ENCODE measurements around the gene SLC16A5.
"Not testable (repeated sequence)": the region's sequence is repeated elsewhere in the genome, so short reads cannot be mapped to it uniquely, and the experiment has no call there.

- TF ChIP-seq CTCF (IDR thresholded peaks at IDR 0.05; ENCODE audit: low read length); EZH2 (IDR thresholded peaks at IDR 0.05; ENCODE audit: borderline replicate concordance, low read length): not testable (repeated sequence)
Measured at GRCh38 chr17:75072909-75073308, 14.8 kb upstream of the SLC16A5 start.
